ENCODE measurements around the gene CD2.
"Not testable (repeated sequence)": the region's sequence is repeated elsewhere in the genome, so short reads cannot be mapped to it uniquely, and the experiment has no call there.

The CD2 gene

GRCh38 chr1:116738673-116739370, 15.4 kb upstream of the CD2 start:
- DNase-seq: no peak
- TF ChIP-seq GATA1 (IDR thresholded peaks at IDR 0.05; ENCODE audit: low read depth, low read length): no peak
- no peak for TF ChIP-seq POLR2A (IDR thresholded peaks at IDR 0.05; ENCODE audit: low read length)

- DNase-seq: no peak
- no peak for TF ChIP-seq GATA1 (IDR thresholded peaks at IDR 0.05; ENCODE audit: low read depth, low read length)
- no peak for TF ChIP-seq POLR2A (IDR thresholded peaks at IDR 0.05; ENCODE audit: low read length)
Observed at GRCh38 chr1:116739371-116740012, 14.7 kb upstream of the CD2 start.

- DNase-seq: no peak
- TF ChIP-seq POLR2A (IDR thresholded peaks at IDR 0.05; ENCODE audit: low read length) (no peak), GATA1 (IDR thresholded peaks at IDR 0.05; ENCODE audit: low read depth, low read length) (no peak)
Observed at GRCh38 chr1:116740296-116740695, 13.9 kb upstream of the CD2 start.

- no peak for TF ChIP-seq GATA1 (IDR thresholded peaks at IDR 0.05; ENCODE audit: low read depth, low read length)
- no peak for TF ChIP-seq POLR2A (IDR thresholded peaks at IDR 0.05; ENCODE audit: low read length)
- no peak for DNase-seq
Observed at GRCh38 chr1:116740746-116741145, 13.5 kb upstream of the CD2 start.

GRCh38 chr1:116741836-116742565, 12.2 kb upstream of the CD2 start:
- TF ChIP-seq GATA1 (IDR thresholded peaks at IDR 0.05; ENCODE audit: low read depth, low read length) (no peak), POLR2A (IDR thresholded peaks at IDR 0.05; ENCODE audit: low read length) (no peak)
- DNase-seq: no peak

GRCh38 chr1:116743535-116743934, 10.7 kb upstream of the CD2 start:
- TF ChIP-seq GATA1 (IDR thresholded peaks at IDR 0.05; ENCODE audit: low read depth, low read length) (no peak), POLR2A (IDR thresholded peaks at IDR 0.05; ENCODE audit: low read length) (no peak)
- no peak for DNase-seq

GRCh38 chr1:116748272-116748671, 6.0 kb upstream of the CD2 start:
- DNase-seq: no peak
- TF ChIP-seq GATA1 (IDR thresholded peaks at IDR 0.05; ENCODE audit: low read depth, low read length) (no peak), POLR2A (IDR thresholded peaks at IDR 0.05; ENCODE audit: low read length) (no peak)

- no peak for DNase-seq
- TF ChIP-seq POLR2A (IDR thresholded peaks at IDR 0.05; ENCODE audit: low read length): no peak
- TF ChIP-seq GATA1 (IDR thresholded peaks at IDR 0.05; ENCODE audit: low read depth, low read length): no peak
Observed at GRCh38 chr1:116751146-116751545, 3.1 kb upstream of the CD2 start.

- TF ChIP-seq GATA1 (IDR thresholded peaks at IDR 0.05; ENCODE audit: low read depth, low read length) (no peak), POLR2A (IDR thresholded peaks at IDR 0.05; ENCODE audit: low read length) (no peak)
- no peak for DNase-seq
Observed at GRCh38 chr1:116751621-116752020, 2.6 kb upstream of the CD2 start.

GRCh38 chr1:116753312-116753711, 918 bp upstream of the CD2 start:
- TF ChIP-seq POLR2A (IDR thresholded peaks at IDR 0.05; ENCODE audit: low read length) (no peak), GATA1 (IDR thresholded peaks at IDR 0.05; ENCODE audit: low read depth, low read length) (no peak)
- no peak for DNase-seq

- DNase-seq: no peak
- TF ChIP-seq POLR2A (IDR thresholded peaks at IDR 0.05; ENCODE audit: low read length) (no peak), GATA1 (IDR thresholded peaks at IDR 0.05; ENCODE audit: low read depth, low read length) (no peak)
Observed at GRCh38 chr1:116755066-116755465, 836 bp downstream of the CD2 start.

- TF ChIP-seq POLR2A (IDR thresholded peaks at IDR 0.05; ENCODE audit: low read length) (no peak), GATA1 (IDR thresholded peaks at IDR 0.05; ENCODE audit: low read depth, low read length) (no peak)
- no peak for DNase-seq
Observed at GRCh38 chr1:116755681-116756080, 1.5 kb downstream of the CD2 start.

- not testable (repeated sequence) for DNase-seq
Observed at GRCh38 chr1:116756092-116756491, 1.9 kb downstream of the CD2 start.

GRCh38 chr1:116758456-116758815, 4.2 kb downstream of the CD2 start:
- not testable (repeated sequence) for DNase-seq

- TF ChIP-seq POLR2A (IDR thresholded peaks at IDR 0.05; ENCODE audit: low read length): no peak
- TF ChIP-seq GATA1 (IDR thresholded peaks at IDR 0.05; ENCODE audit: low read depth, low read length): no peak
- no peak for DNase-seq
Observed at GRCh38 chr1:116759636-116760035, 5.4 kb downstream of the CD2 start.

Measured in erythroblast (primary cell).